Stimulated activated CD8-positive, alpha-beta memory T cell treated with anti-CD3 and anti-CD28 coated beads, Interleukin-15, amount 100 ng/mL, for 48 hours (primary cell): ENCODE measurements around the gene DGAT2.

ENCODE experiments used
- DNase-seq, 2 donors: peaks; one replicate each; pipeline ENCODE4 v3.0.0-alpha.2; 2020; ENCODE audit warnings: low read depth in 2 of 2

Gene DGAT2

DNA sequence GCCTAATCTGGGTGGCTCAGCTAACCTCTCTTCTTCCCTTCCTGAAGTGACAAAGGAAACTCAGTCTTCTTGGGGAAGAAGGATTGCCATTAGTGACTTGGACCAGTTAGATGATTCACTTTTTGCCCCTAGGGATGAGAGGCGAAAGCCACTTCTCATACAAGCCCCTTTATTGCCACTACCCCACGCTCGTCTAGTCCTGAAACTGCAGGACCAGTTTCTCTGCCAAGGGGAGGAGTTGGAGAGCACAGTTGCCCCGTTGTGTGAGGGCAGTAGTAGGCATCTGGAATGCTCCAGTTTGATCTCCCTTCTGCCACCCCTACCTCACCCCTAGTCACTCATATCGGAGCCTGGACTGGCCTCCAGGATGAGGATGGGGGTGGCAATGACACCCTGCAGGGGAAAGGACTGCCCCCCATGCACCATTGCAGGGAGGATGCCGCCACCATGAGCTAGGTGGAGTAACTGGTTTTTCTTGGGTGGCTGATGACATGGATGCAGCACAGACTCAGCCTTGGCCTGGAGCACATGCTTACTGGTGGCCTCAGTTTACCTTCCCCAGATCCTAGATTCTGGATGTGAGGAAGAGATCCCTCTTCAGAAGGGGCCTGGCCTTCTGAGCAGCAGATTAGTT lies 32.3 kb downstream of the DGAT2 start:
- no peak for DNase-seq

DNA sequence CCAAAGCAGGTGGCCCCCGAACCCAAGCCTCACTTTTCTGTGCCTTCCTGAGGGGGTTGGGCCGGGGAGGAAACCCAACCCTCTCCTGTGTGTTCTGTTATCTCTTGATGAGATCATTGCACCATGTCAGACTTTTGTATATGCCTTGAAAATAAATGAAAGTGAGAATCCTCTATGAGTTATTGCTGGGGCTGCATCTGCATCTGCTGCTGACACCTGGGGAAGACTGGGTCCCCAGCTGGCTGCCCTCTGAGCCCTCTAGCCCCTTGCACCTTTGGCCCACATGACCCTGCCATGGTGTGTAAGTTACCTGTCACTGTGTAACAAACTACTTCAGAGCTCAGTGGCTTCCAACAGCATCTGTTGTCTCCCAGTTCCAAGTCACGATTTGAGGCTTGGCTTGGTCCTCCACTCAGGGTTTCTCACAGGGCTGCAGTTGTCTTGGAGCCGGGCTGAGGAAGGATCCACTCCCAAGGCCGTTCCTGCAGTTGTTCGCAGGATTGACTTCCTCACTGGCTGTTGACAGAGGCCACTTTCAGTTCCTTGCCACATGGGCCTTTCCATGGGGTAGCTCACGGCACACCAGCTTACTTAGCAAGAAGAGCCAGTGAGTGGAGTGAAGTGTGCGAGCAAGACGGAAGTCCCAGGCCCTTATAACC lies 32.9 kb downstream of the DGAT2 start:
- no peak for DNase-seq

DNA sequence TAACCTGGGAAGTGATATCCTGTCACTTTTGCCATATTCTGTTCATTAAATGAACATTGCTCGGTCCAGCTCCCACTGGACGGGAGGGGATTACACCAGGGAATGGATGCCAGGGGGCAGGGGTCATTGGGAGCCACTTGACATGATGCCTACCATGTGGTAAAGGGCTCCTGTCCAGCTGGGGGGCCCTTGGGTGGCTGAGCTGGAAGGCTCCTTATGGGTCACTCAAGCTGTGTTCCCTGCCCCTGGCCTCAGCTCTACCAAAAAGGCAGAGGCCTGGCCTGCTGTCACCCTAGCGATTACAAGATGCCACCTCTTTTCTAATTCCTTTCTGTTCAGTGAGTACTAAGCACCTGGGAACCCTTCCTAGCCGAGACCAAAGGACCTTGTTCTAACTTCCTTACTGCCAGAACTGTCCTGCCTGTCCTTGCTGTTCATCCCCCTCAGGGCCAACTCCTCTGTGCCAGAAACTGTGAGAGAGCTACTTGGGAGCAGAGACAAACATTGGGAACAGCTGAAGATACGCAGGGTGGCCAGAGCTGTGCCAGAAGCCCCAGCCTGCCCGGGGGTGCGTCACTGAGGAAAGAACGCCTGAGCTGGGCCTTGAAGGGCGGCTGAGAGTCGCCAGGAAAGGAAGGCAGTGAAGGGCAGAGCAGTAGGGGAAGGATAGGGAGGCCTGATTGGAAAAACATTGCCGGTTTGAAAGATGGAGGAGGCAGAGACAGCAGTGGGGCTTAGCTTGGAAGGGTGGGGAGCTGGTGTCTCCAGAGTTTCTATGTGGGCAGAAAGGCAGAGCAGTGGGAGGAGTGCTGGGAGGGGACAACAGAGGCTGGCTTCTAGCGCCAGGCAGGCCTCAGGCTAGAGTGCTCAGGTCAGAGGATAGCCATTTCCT lies 33.7 kb downstream of the DGAT2 start:
- no peak for DNase-seq

- peak; percentile 39 to 41 for DNase-seq
Measured at GRCh38 chr11:75802913-75803820, 34.6 kb downstream of the DGAT2 start.

DNA sequence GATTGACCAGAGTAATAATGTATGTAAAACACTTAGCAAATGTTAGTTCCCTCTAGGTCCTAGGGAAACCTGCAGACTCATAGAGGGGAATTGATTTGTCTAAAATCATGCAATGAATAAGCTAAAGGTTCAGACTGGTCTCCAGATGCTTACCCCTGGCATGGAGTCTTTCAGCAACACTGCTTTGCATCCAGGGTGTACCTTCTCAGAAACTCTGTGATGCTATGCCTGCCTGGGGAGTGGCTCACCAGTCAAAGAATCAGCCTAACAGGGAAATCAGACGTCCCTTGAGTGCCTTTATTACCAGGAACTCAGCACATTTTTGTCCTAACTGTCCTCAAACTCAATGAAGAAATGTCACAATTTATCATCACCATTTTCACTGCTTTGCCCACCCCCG lies 40.5 kb downstream of the DGAT2 start:
- no peak for DNase-seq

GRCh38 chr11:75809991-75810390 lies 41.4 kb downstream of the DGAT2 start:
- DNase-seq = no peak

GRCh38 chr11:75810637-75811390 lies 42.2 kb downstream of the DGAT2 start:
- no peak for DNase-seq

DNA sequence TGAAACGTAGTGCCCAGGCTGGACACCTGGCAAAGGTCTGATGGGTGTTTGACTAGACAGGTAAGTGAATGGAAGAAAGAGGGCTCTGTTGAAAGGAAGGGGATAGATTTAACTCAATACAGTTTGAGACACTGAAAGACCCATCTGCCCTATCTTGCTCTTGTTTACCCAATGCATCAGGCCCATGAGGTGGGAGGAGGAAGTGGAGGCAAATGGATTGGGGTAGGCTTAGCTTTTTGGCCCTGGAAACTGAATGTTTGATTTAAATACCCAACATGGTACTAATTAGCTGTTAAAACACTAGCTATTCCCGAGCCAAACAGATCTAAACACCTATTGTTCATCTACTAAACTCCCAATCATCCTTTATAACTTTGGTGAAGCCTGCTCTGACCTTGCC lies 42.9 kb downstream of the DGAT2 start:
- DNase-seq = no peak

GRCh38 chr11:75812542-75813040 lies 44.0 kb downstream of the DGAT2 start:
- DNase-seq = no peak

GRCh38 chr11:75813124-75813523 lies 44.5 kb downstream of the DGAT2 start:
- no peak for DNase-seq

- no peak for DNase-seq
Measured at GRCh38 chr11:75813622-75814039, 45.1 kb downstream of the DGAT2 start.

DNA sequence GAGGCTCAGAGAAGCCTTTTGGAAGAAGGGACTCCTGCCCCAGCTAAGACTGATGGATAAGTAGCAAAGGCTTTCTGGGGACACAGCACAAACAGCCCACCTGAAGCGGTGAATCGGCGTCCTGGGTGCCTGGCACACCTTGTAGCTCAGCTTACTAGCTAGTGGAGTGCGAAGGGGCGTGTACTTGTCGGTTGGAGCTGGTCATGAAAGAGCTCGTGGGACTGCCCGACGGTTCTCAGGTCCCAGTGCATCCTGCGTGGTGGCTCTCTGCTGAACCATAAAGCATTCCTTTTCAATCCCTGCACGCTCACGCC lies 45.7 kb downstream of the DGAT2 start:
- DNase-seq = no peak

DNA sequence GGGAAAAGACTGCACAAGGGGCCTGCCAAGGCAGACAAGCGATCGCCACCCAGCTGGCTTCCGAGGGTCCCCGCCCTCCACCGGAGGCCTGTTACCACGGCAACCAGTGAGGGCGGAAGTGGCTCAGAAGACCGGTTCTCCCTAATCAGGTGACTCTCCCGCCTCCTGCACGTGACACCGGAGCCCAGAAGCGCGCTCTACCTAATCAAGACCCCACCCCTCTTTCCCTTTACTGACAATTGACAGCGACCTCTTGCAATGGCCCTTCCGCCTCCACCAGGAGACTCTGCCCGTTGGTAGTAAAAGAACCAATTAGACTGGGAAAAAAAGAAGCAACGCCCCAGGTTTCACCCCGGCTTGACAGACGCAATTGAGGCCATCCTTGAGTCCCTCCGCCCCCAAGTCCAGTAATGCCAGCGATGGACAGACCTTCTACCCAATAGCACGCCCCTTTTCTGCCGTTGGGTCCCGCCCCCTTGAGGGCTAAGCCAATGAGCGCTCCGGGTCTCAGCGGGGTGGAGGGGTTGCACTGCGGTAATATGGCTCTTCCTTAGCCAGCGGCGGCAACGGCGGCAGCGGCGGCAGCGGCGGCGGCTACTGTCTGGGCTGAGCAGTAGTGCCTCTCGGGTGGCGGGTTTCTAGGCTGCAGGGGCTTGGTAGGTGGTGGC lies 46.2 kb downstream of the DGAT2 start, which contains the start of gene UVRAG:
UVRAG (plus strand) TSS at position 534 of the 668 bp plus-strand sequence. CDS start 198 bp downstream, outside the sequence.
- peak; percentile 95 to 96 for DNase-seq

GRCh38 chr11:75815345-75816168 lies 47.0 kb downstream of the DGAT2 start:
- DNase-seq = peak; percentile 7 to 21

DNA sequence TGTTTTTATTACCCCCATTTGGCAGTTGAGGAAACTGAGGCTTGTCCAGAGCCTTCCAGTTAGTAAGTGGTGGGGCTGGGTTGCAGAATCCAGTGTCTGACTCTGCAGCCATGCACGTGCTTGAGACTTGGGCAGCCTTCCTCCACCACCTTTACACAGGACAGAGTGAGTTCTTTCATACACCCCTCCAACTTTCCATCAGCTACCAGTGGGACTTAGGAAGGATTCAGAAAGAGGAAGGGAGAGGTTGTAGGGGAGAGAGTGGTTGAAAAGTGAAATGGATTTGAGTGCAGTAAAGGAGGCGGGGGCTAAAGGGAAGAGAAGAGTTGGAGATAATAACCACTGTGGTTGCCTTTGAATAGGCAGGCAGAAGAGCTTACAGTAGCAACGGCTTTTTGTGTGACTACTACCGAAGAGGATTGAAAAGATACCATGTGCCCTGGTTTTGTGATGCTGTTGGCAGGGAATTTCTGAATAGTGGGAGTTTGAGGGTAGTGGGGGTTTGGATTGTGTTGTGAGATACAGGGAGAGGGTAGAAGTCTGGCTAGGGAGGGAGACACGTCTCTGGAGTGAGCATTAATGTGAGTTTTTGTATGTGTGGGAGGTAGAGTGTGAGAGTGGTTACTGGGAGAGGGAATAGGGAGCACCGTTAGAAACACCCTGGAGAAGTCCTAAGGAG lies 48.1 kb downstream of the DGAT2 start:
- no peak for DNase-seq

DNA sequence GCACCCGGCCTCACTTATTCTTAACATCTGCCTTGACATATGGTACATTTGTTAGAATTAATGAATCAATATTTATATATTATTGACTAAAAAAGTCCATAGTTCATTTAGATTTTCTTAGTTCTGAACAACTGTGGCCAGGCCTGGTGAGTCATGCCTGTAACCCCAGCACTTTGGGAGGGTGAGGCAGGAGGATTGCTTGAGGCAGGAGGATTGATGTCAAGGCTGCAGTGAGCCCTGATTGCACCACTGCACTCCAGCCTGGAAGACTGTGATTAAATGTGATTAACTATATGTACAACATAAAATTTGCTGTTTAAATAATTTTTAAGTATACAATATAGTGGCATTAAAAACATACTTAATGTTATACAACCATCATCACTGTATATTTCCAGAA lies 52.1 kb downstream of the DGAT2 start:
- DNase-seq = no peak

DNA sequence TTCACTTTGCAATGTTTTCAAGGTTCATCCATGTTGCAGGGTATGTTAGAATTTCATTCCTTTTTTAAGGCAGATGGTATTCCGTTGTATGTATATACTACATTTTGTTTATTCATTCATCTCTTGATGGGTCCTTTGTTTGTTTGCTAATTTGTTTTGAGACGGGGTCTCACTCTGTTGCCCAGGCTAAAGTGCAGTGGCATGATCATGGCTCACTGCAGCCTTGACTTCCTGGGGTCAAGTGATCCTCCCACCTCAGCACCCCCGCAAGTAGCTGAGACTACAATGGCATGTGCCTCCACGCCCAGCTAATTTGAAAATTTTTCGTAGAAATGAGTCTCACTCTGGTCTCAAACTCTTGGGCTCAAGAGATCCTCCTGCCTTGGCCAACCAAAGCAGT lies 52.6 kb downstream of the DGAT2 start:
- DNase-seq = no peak

DNA sequence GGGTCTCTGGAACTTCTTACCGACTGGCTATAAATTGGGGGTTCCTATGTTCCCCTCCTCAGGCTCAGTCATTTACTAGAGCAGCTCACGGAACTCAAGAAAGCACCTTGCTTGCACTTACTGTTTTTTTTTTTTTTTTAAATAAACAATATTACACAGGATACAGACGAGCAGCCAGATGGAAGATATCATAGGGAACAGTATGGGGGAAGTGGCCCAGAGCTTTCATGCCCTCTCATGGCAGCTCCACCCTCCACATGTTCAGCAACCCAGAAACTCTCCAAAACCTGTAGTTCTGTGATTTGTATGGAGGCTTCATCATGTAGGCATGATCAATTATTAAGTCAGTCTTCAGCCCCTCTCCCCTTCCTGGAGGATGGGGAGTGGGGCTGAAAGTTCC lies 54.0 kb downstream of the DGAT2 start:
- no peak for DNase-seq

DNA sequence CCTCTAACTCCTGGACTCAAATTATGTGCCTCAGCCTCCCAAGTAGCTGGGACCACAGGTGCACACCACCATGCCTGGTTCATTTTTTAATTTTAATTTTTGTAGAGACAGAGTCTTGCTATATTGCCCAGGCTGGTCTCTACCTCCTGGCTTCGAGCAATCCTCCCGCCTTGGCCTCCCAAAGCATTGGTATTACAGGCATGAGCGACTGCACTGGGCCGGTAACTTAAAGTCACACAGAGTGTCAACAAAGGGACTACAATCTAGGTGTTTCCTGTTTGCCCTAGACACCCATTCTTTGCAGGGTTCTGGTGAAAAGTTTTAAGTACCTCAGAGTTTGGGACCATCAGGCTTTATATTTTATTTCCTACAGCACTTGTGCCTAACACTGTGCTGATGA lies 54.8 kb downstream of the DGAT2 start:
- DNase-seq = no peak
